Karpas-422 (cell line): ENCODE measurements around the gene ACIN1. TPM values are rescaled to one million over a fixed set of nuclear protein-coding genes. Genes with fewer than 3 reads are reported as not detected.

Source experiments
- DNase-seq: peaks from one replicate; pipeline ENCODE4 v3.0.0-alpha.2; 2015
- H2AFZ ChIP-seq: fragments of 200-600 bp; sonication (generic); 2 replicates; pipeline ENCODE4 v1.6.1; 2014; ENCODE audit warnings: antibody characterized with exemption, low read length, mixed read lengths
- H3K27ac ChIP-seq: fragments of 200-600 bp; sonication (generic); 2 replicates; pipeline ENCODE4 v1.5.1; 2014; ENCODE audit warnings: mild to moderate bottlenecking, low read length, moderate library complexity
- H3K27me3 ChIP-seq: fragments of 200-600 bp; sonication (generic); 2 replicates; pipeline ENCODE4 v1.6.1; 2014; ENCODE audit warnings: low read length, mixed read lengths
- H3K36me3 ChIP-seq: fragments of 200-600 bp; sonication (generic); 2 replicates; pipeline ENCODE4 v1.6.1; 2014; ENCODE audit warnings: low read length, mixed read lengths; ENCODE audit not compliant: insufficient read depth
- H3K4me1 ChIP-seq: fragments of 200-600 bp; sonication (generic); 2 replicates; pipeline ENCODE4 v1.6.1; 2014; ENCODE audit warnings: mild to moderate bottlenecking, low read length, mixed read lengths
- H3K4me2 ChIP-seq: fragments of 200-600 bp; sonication (generic); 2 replicates; pipeline ENCODE4 v1.6.1; 2014; ENCODE audit warnings: low read length, low read depth, mild to moderate bottlenecking; ENCODE audit not compliant: poor library complexity, severe bottlenecking
- H3K4me3 ChIP-seq: fragments of 200-600 bp; sonication (generic); 2 replicates; pipeline ENCODE4 v1.5.1; 2014; ENCODE audit warnings: mild to moderate bottlenecking, antibody characterized with exemption, low read length, mixed read lengths
- H3K79me2 ChIP-seq: fragments of 200-600 bp; sonication (generic); 2 replicates; pipeline ENCODE4 v1.6.1; 2014; ENCODE audit warnings: mild to moderate bottlenecking, low read length, mixed read lengths
- H3K9ac ChIP-seq: fragments of 200-600 bp; sonication (generic); 2 replicates; pipeline ENCODE4 v1.6.0; 2014; ENCODE audit warnings: low read length
- H3K9me2 ChIP-seq: fragments of 200-600 bp; sonication (generic), shearing (Covaris generic); replicated peaks from 2 replicates; pipeline ENCODE4 v1.6.0; 2014; ENCODE audit warnings: mild to moderate bottlenecking, low read length, moderate library complexity; ENCODE audit not compliant: insufficient read depth
- H3K9me3 ChIP-seq: fragments of 300-700, 200-600 bp; sonication (generic); 2 replicates; pipeline ENCODE4 v1.6.1; 2014; ENCODE audit warnings: low read length, mixed read lengths
- H4K20me1 ChIP-seq: fragments of 200-600 bp; sonication (generic); 2 replicates; pipeline ENCODE4 v1.6.1; 2014; ENCODE audit warnings: mild to moderate bottlenecking, antibody characterized with exemption, low read length, low read depth; ENCODE audit not compliant: insufficient read depth
- total RNA-seq: library from RNA; depleted of rRNA; stranded (reverse); fragments of >200 nt; shearing (Covaris generic); gene quantifications from 2 replicates; pipeline ENCODE4 v1.2.3, GENCODE V29; 2014; ENCODE audit warnings: low replicate concordance

Gene ACIN1
- total RNA-seq, 1 experiment from 2014 or later: 125 TPM

DNA sequence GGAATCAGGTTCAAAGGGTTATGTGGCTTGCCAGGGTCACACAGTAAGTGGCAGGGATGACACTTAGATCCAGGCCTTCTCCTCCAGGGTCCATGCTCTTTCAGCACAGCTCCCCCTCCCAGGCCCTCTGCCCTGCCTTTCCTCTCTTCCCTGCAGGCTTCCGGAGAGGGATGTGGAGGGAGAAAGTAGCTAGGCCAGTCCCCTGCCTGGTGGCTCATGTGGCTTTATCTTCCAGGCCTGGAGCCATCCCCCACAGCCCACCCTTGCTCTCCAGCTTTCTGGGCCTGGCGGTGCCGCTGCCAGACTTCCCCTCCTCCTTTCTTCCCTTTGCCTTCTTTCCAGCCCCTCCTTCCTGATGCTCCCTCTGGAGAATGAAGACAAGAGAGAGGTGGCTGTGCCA is 51.2 kb downstream of the ACIN1 start:
- Histone ChIP-seq H3K9me3 (no peaks in the 10 kb centered on the region), H3K4me2 (no peak overlapping the region), H3K9ac (no peak overlapping the region), H3K4me3 (no peak overlapping the region), H2AFZ (no peak overlapping the region), H3K9me2 (no peaks in the 10 kb centered on the region), H3K79me2 (no peaks in the 10 kb centered on the region), H3K36me3 (no peaks in the 10 kb centered on the region), H4K20me1 (no peaks in the 10 kb centered on the region), H3K4me1 (no peaks in the 10 kb centered on the region), H3K27ac (no peak overlapping the region), H3K27me3 (no peaks in the 10 kb centered on the region)
- DNase-seq: no peak

DNA sequence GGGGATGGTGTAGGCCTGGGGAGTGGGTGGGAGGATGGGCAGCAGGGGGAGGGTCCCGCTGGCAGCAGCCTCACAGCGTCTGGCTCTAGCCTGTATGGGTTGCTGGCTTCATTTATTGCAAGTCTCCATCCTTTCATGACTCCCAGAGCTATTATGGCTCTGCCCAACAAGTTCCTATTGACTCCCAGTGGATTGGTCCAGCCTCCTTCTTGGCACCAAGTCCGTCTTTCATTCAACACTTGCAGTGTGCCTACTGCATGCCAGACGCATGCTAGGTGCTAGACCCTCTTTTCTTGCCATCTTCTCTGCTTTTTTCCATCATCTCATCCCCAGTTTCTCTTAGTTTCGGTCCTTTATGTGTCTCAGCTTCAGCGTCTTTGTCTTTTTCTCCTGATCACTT is 51.8 kb downstream of the ACIN1 start:
- Histone ChIP-seq H3K9me2 (no peaks in the 10 kb centered on the region), H3K4me3 (no peak overlapping the region), H3K27me3 (no peaks in the 10 kb centered on the region), H3K36me3 (no peaks in the 10 kb centered on the region), H4K20me1 (no peaks in the 10 kb centered on the region), H3K4me2 (no peak overlapping the region), H3K79me2 (no peaks in the 10 kb centered on the region), H3K9ac (no peak overlapping the region), H3K9me3 (no peaks in the 10 kb centered on the region), H3K4me1 (no peaks in the 10 kb centered on the region), H3K27ac (no peak overlapping the region), H2AFZ (no peak overlapping the region)
- no peak for DNase-seq

DNA sequence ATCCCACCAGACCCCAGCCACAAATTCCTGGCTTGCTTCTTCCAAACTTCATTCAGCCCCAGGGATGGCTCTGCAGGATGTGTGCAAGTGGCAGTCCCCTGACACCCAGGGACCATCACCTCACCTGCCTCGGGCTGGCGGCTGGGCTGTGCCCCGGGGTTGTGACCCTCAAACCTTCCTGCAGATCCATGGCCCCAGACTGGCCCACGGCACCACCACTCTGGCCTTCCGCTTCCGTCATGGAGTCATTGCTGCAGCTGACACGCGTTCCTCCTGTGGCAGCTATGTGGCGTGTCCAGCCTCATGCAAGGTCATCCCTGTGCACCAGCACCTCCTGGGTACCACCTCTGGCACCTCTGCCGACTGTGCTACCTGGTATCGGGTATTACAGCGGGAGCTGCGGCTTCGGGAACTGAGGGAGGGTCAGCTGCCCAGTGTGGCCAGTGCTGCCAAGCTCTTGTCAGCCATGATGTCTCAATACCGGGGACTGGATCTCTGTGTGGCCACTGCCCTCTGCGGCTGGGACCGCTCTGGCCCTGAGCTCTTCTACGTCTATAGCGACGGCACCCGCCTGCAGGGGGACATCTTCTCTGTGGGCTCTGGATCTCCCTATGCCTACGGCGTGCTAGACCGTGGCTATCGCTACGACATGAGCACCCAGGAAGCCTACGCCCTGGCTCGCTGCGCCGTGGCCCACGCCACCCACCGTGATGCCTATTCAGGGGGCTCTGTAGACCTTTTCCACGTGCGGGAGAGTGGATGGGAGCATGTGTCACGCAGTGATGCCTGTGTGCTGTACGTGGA is 52.6 kb downstream of the ACIN1 start, which contains the start of gene PSMB11:
Gene PSMB11 (plus strand): TSS at position 51 of the 804 bp plus-strand sequence. CDS start 14 bp downstream, at position 65.
- H3K4me2 ChIP-seq: no peak within 1 kb of the TSS
- H3K9me2 ChIP-seq: no peaks in the 10 kb centered on the region
- no peak within 1 kb of the TSS for H3K4me3 ChIP-seq
- H4K20me1 ChIP-seq: no peaks in the 10 kb centered on the region
- no peaks in the 10 kb centered on the region for H3K27me3 ChIP-seq
- no peaks in the 10 kb centered on the region for H3K36me3 ChIP-seq
- no peaks in the 10 kb centered on the region for H3K9me3 ChIP-seq
- no peak within 1 kb of the TSS for H2AFZ ChIP-seq
- H3K79me2 ChIP-seq: no peaks in the 10 kb centered on the region
- H3K9ac ChIP-seq: no peak within 1 kb of the TSS
- no peak for DNase-seq
- H3K4me1 ChIP-seq: no peaks in the 10 kb centered on the region
- H3K27ac ChIP-seq: no peak within 1 kb of the TSS

DNA sequence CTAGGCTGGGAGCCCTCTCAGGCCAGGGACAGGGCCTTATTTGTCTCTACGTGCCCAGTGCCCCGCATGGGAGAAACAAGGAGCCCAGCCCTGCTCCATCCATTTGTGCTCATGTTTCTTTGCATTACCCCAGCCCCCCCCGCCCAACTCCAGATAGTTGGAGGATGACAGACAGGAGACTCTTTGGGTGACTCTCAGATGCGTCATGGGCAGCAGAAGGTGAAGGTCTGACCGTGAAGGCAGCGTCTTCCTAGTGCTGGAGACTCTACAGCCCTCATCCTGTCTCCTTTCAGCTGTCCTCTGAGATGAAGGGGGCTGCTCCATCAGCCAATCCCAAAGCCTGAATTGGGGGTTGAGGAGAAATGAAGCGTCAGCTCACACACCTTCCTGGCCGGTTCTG is 53.2 kb downstream of the ACIN1 start:
- Histone ChIP-seq H3K4me1 (no peaks in the 10 kb centered on the region), H3K4me2 (no peak overlapping the region), H3K27me3 (no peaks in the 10 kb centered on the region), H3K4me3 (no peak overlapping the region), H3K9me2 (no peaks in the 10 kb centered on the region), H3K36me3 (no peaks in the 10 kb centered on the region), H2AFZ (no peak overlapping the region), H3K79me2 (no peaks in the 10 kb centered on the region), H4K20me1 (no peaks in the 10 kb centered on the region), H3K27ac (no peak overlapping the region), H3K9me3 (no peaks in the 10 kb centered on the region), H3K9ac (no peak overlapping the region)
- DNase-seq: no peak

DNA sequence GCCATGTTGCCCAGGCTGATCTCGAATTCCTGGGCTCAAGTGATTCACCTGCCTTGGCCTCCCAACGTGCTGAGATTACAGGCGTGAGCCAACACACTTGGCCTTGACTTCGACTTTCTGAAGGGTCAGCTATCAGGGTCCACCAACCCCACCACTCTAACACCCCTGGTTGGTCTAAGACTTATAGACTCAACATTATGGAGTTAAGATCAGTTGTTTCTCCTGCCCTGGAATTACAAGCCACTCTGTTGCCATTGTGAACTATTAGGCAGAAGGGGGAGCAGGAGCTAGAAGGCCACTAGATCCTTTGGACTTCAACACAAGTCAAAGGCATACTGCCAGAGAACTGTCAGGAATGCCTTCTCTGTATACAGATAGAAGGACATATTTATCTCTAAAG is 54.8 kb downstream of the ACIN1 start:
- Histone ChIP-seq H3K79me2 (no peaks in the 10 kb centered on the region), H3K27me3 (no peaks in the 10 kb centered on the region), H3K4me2 (no peak overlapping the region), H3K4me3 (no peak overlapping the region), H4K20me1 (no peaks in the 10 kb centered on the region), H3K9me3 (no peaks in the 10 kb centered on the region), H3K9ac (no peak overlapping the region), H2AFZ (no peak overlapping the region), H3K4me1 (peaks cover 6% of the 10 kb centered on the region), H3K36me3 (no peaks in the 10 kb centered on the region), H3K9me2 (no peaks in the 10 kb centered on the region), H3K27ac (no peak overlapping the region)
- DNase-seq: no peak

DNA sequence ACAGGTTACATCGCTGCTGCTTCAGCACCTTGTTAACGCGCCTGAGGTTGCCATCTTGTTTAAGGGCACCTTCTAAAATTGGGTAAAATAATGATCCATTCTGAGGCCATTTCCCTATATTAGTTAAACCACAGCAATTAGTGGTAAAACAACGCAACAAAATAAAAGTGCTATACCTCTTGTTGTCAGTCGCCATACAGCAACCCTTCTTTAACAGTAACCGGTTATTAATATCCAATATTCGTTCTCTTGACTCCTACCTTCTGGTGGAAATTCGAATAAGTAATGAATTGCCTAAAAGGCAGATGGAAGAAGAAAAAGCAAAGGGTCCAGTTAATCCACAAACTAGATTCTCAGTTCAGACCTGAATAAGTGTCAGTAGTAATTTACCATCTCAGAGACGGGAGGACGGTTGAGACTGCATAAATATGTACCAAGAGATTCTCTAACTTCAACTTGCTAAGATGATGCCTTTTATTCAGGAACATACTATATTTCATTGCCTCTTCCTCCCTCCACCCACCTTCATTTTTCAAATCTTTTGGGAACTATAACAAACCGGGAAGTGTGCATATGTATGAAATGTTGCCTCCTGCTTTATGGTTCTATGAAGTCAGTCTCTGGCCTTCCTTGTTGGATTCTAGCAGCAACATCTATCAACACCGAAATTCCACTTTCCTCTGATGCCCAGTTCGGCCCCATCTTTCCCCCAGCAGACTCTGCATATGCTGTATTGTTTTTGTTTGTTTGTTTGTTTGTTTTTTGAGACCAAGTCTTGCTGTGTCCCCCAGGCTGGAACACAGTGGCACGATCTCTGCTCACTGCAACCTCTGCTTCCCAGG is 59.4 kb downstream of the ACIN1 start:
- H3K4me3 ChIP-seq: peak overlapping the region; percentile 90
- no peak overlapping the region; the same call in 1 of the 2 replicates for H3K9ac ChIP-seq
- peaks cover 14% of the 10 kb centered on the region for H3K4me1 ChIP-seq
- H3K9me2 ChIP-seq: no peaks in the 10 kb centered on the region
- H3K27me3 ChIP-seq: no peaks in the 10 kb centered on the region
- peak overlapping the region; percentile 82; the same call in 1 of the 2 replicates for H3K27ac ChIP-seq
- peaks cover 18% of the 10 kb centered on the region for H3K36me3 ChIP-seq
- no peaks in the 10 kb centered on the region for H3K9me3 ChIP-seq
- DNase-seq: no peak
- H2AFZ ChIP-seq: peak overlapping the region; percentile 85
- no peaks in the 10 kb centered on the region for H4K20me1 ChIP-seq
- H3K4me2 ChIP-seq: peak overlapping the region; percentile 80
- H3K79me2 ChIP-seq: peaks cover 19% of the 10 kb centered on the region

DNA sequence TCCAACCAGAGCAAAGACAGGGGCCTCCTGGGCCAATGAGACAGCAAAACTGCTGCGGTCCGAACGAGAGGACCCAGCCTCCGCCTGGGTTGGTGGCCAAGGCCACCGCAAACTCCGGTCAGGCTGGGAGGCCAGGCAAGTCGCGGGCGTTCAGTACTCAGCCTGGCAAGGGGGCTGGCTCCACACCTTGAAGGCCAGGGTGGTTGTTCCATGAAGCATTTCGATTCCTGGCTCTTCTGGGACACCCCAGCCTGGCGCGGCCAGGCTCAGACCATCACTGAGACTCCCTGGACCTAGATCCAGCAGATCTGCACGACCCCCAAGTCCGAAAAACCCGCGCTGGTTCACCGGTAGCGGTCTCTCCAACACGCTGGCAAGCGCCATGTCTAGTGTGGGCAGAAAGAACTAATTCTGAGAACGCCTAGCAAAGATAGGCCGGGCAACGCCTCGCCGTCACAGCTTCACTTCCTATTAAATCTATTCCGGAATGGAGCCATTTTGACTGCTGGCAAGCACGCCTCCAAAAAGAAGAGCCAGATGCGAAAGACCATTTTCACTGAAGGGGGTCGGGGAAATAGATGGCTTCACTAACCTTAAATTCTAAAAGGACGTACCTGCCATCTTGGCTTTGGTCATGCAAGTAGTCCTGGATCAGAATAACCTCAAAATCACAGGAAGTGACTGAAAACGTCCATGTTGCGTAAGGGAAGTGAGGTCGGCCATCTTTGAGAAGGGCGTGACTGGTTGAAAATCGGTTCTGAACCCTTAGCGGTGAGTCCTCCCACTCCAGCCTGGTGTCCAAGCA is 60.2 kb downstream of the ACIN1 start, which contains the start of gene PSMB5:
Gene PSMB5 (minus strand): TSS at position 403 of the 805 bp plus-strand sequence. CDS start 19 bp downstream, at position 384.
- Histone ChIP-seq H3K27ac (peak within 1 kb of the TSS; percentile 82), H3K27me3 (no peaks in the 10 kb centered on the region), H2AFZ (peak within 1 kb of the TSS; percentile 85), H4K20me1 (no peaks in the 10 kb centered on the region), H3K79me2 (peaks cover 19% of the 10 kb centered on the region), H3K9me3 (no peaks in the 10 kb centered on the region), H3K4me1 (peaks cover 14% of the 10 kb centered on the region), H3K36me3 (peaks cover 18% of the 10 kb centered on the region), H3K4me2 (peak within 1 kb of the TSS; percentile 80), H3K9ac (peak within 1 kb of the TSS; percentile 92), H3K4me3 (peak within 1 kb of the TSS; percentile 90), H3K9me2 (no peaks in the 10 kb centered on the region)
- DNase-seq: peak; percentile 99
